Adrenal gland (tissue), 5 donors: Measurements from ENCODE around the gene OTUB2.

ENCODE experiments used
- CTCF ChIP-seq, 6 experiments: fragments of 450-650 bp in 4 of 6; fragments of 200-600 bp in 2 of 6; sonication (generic) in 1 of 6; IDR thresholded peaks; 1 replicate in 5 of 6; 2 replicates in 1 of 6; pipeline versions ENCODE4 v1.5.1 to v1.8.0; 2016 to 2021; ENCODE audit warnings: antibody characterized with exemption in 6 of 6, mild to moderate bottlenecking in 2 of 6, moderate library complexity in 1 of 6
- POLR2A ChIP-seq, 2 donors: fragments of 450-650 bp; IDR thresholded peaks; one replicate each; pipeline ENCODE4 v1.6.1; 2017; ENCODE audit warnings: antibody characterized with exemption in 2 of 2, mild to moderate bottlenecking in 2 of 2, moderate library complexity in 1 of 2
- donor health status: DM: no; HTN: no; CAD: no.

- TF ChIP-seq CTCF (IDR thresholded peaks at IDR 0.05) (no peak), POLR2A (IDR thresholded peaks at IDR 0.05) (no peak)
These were observed 15.5 kb upstream of the OTUB2 start for GRCh38 chr14:94010625-94011024.
